ENCODE measurements around the gene NFIC.

DNA sequence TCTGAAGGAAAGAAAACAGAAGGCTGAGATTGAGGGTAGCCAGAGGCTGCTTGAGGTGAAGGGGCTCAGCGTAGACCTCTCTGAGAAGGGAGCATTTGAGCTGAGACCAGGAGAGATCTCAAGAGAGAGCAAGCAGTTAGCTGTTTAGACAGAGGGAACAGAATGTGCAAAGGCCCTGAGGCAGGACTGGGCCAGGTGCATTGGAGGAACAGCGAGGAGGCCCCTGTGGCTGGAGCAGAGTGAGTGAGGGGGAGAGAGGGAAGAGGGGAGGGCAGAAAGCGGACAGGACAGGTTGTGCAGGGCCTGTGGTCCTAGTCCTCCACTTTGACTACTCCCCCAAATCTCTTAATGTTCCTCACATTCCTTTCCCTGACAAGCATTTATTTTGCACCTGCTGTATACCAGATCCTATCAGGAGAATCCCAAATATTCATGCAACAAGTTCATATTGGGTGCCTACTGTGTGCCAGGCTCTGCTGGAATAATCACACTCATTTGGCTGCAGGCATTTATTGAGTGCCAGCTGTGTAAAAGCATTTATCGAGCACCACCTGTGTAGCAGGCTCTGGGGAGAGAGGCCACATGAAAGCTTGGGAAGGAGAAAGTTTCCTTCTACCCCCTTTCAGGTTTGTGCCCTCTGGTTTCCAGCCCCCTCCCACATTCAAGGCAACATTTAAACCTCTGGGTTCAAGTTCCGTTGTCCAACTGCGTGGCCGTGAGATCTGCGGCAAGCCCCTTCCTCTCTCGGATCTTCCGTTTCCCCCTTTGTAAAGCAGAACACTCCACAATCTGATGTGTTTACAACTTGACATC lies 36.5 kb downstream of the NFIC start:
- TF ChIP-seq, protein P1, sequence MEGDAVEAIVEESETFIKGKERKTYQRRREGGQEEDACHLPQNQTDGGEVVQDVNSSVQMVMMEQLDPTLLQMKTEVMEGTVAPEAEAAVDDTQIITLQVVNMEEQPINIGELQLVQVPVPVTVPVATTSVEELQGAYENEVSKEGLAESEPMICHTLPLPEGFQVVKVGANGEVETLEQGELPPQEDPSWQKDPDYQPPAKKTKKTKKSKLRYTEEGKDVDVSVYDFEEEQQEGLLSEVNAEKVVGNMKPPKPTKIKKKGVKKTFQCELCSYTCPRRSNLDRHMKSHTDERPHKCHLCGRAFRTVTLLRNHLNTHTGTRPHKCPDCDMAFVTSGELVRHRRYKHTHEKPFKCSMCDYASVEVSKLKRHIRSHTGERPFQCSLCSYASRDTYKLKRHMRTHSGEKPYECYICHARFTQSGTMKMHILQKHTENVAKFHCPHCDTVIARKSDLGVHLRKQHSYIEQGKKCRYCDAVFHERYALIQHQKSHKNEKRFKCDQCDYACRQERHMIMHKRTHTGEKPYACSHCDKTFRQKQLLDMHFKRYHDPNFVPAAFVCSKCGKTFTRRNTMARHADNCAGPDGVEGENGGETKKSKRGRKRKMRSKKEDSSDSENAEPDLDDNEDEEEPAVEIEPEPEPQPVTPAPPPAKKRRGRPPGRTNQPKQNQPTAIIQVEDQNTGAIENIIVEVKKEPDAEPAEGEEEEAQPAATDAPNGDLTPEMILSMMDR (IDR thresholded peaks at IDR 0.05): no peak
- TF ChIP-seq POLR2A (IDR thresholded peaks at IDR 0.05): no peak
